ENCODE results near the gene SMURF2. TPM values are rescaled to one million over a fixed set of nuclear protein-coding genes. Genes with fewer than 3 reads are reported as not detected.

Gene SMURF2
- total and polyA plus RNA-seq, 9 of the 15 experiments (the other 6 are each of a cell fraction or from before 2014, with no cell fraction given) = 3.8 to 22.0 (median 14.8) TPM

DNA sequence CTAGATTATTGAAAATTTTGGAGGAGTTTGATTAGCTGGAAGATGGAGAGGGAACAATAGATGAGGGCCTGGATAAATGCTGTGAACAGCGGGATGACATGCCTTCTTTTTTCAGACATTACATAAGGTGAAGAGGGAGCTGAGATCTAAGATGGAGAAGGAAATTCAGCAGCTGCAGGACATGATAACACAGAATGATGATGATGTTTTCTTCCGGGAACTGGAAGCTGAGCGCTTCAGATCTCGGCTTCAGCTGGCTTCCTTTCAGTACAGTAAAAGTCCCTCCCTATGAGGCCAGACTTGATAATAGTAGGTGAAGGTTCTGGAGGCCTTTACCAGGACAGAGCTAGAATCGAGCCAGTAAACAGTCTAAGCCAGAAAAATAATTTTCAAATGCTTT is 124.6 kb downstream of the SMURF2 start (continued):
- TF ChIP-seq, protein P1, sequence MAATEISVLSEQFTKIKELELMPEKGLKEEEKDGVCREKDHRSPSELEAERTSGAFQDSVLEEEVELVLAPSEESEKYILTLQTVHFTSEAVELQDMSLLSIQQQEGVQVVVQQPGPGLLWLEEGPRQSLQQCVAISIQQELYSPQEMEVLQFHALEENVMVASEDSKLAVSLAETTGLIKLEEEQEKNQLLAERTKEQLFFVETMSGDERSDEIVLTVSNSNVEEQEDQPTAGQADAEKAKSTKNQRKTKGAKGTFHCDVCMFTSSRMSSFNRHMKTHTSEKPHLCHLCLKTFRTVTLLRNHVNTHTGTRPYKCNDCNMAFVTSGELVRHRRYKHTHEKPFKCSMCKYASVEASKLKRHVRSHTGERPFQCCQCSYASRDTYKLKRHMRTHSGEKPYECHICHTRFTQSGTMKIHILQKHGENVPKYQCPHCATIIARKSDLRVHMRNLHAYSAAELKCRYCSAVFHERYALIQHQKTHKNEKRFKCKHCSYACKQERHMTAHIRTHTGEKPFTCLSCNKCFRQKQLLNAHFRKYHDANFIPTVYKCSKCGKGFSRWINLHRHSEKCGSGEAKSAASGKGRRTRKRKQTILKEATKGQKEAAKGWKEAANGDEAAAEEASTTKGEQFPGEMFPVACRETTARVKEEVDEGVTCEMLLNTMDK (IDR thresholded peaks at IDR 0.05; ENCODE audit: borderline replicate concordance, insufficient read depth, low read depth, low read length, poor library complexity, severe bottlenecking) = no peak
- TF ChIP-seq RBM39 (optimal IDR thresholded peaks at IDR 0.05; ENCODE audit: low read depth, low read length) (no peak), RFX1 (IDR thresholded peaks at IDR 0.05) (no peak), ELF4 (CRISPR knock-in tag; IDR thresholded peaks at IDR 0.05) (peak; percentile 23; the same call in 1 of the 2 replicates), MYC (IDR thresholded peaks at IDR 0.05; ENCODE audit: low read depth, low read length) (0 out of 2 replicates have a peak, but pooled peaks have one; percentile 36), MYC (CRISPR knock-in tag; IDR thresholded peaks at IDR 0.05; ENCODE audit: borderline replicate concordance, low read depth) (no peak), JUND (IDR thresholded peaks at IDR 0.05; ENCODE audit: borderline replicate concordance, low read depth, low read length) (peak; percentile 85), JUND (tag; IDR thresholded peaks at IDR 0.05; ENCODE audit: borderline replicate concordance, low read depth, low read length) (peak; percentile 84; the same call in 2 of the 3 replicates), ZNF764 (CRISPR knock-in tag; IDR thresholded peaks at IDR 0.05; ENCODE audit: low read depth) (no peak), PRPF4 (IDR thresholded peaks at IDR 0.05; ENCODE audit: insufficient read depth, low read depth, low read length, poor library complexity, severe bottlenecking) (no peak), POU5F1 (IDR thresholded peaks at IDR 0.05; ENCODE audit: borderline replicate concordance, low read depth, low read length, partially characterized antibody) (no peak), ERF (CRISPR knock-in tag; IDR thresholded peaks at IDR 0.05) (no peak), HDAC2 (IDR thresholded peaks at IDR 0.05) (peak; percentile 82)
- TF ChIP-seq, protein P2, sequence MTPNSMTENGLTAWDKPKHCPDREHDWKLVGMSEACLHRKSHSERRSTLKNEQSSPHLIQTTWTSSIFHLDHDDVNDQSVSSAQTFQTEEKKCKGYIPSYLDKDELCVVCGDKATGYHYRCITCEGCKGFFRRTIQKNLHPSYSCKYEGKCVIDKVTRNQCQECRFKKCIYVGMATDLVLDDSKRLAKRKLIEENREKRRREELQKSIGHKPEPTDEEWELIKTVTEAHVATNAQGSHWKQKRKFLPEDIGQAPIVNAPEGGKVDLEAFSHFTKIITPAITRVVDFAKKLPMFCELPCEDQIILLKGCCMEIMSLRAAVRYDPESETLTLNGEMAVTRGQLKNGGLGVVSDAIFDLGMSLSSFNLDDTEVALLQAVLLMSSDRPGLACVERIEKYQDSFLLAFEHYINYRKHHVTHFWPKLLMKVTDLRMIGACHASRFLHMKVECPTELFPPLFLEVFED (CRISPR knock-in tag; conservative IDR thresholded peaks at IDR 0.05) = no peak
- TF ChIP-seq, protein P3, sequence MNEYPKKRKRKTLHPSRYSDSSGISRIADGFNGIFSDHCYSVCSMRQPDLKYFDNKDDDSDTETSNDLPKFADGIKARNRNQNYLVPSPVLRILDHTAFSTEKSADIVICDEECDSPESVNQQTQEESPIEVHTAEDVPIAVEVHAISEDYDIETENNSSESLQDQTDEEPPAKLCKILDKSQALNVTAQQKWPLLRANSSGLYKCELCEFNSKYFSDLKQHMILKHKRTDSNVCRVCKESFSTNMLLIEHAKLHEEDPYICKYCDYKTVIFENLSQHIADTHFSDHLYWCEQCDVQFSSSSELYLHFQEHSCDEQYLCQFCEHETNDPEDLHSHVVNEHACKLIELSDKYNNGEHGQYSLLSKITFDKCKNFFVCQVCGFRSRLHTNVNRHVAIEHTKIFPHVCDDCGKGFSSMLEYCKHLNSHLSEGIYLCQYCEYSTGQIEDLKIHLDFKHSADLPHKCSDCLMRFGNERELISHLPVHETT (CRISPR knock-in tag; conservative IDR thresholded peaks at IDR 0.05 in 1 of 2, IDR thresholded peaks at IDR 0.05 in 1 of 2) = no peak
- TF ChIP-seq, protein P4, sequence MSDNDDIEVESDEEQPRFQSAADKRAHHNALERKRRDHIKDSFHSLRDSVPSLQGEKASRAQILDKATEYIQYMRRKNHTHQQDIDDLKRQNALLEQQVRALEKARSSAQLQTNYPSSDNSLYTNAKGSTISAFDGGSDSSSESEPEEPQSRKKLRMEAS (CRISPR knock-in tag; IDR thresholded peaks at IDR 0.05) = no peak
- TF ChIP-seq, protein P5, sequence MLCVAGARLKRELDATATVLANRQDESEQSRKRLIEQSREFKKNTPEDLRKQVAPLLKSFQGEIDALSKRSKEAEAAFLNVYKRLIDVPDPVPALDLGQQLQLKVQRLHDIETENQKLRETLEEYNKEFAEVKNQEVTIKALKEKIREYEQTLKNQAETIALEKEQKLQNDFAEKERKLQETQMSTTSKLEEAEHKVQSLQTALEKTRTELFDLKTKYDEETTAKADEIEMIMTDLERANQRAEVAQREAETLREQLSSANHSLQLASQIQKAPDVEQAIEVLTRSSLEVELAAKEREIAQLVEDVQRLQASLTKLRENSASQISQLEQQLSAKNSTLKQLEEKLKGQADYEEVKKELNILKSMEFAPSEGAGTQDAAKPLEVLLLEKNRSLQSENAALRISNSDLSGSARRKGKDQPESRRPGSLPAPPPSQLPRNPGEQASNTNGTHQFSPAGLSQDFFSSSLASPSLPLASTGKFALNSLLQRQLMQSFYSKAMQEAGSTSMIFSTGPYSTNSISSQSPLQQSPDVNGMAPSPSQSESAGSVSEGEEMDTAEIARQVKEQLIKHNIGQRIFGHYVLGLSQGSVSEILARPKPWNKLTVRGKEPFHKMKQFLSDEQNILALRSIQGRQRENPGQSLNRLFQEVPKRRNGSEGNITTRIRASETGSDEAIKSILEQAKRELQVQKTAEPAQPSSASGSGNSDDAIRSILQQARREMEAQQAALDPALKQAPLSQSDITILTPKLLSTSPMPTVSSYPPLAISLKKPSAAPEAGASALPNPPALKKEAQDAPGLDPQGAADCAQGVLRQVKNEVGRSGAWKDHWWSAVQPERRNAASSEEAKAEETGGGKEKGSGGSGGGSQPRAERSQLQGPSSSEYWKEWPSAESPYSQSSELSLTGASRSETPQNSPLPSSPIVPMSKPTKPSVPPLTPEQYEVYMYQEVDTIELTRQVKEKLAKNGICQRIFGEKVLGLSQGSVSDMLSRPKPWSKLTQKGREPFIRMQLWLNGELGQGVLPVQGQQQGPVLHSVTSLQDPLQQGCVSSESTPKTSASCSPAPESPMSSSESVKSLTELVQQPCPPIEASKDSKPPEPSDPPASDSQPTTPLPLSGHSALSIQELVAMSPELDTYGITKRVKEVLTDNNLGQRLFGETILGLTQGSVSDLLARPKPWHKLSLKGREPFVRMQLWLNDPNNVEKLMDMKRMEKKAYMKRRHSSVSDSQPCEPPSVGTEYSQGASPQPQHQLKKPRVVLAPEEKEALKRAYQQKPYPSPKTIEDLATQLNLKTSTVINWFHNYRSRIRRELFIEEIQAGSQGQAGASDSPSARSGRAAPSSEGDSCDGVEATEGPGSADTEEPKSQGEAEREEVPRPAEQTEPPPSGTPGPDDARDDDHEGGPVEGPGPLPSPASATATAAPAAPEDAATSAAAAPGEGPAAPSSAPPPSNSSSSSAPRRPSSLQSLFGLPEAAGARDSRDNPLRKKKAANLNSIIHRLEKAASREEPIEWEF (CRISPR knock-in tag; IDR thresholded peaks at IDR 0.05) = no peak

Data from K562 (cell line).